OCI-LY3 (cell line): ENCODE results near the gene MAD1L1.

Experiments used
- H2AFZ ChIP-seq: fragments of 200-600, 300-600 bp; shearing (Covaris generic); 2 replicates; pipeline ENCODE4 v1.6.0; 2014; ENCODE audit warnings: antibody characterized with exemption, low read depth, low read length
- H3K27ac ChIP-seq: fragments of 200-600, 300-600 bp; sonication (generic); 2 replicates; pipeline ENCODE4 v1.5.1; 2014; ENCODE audit warnings: mild to moderate bottlenecking, low read length, moderate library complexity, mixed read lengths
- H3K27me3 ChIP-seq: fragments of 200-600, 300-600 bp; sonication (generic); 2 replicates; pipeline ENCODE4 v1.6.1; 2014; ENCODE audit warnings: low read depth, low read length, mixed read lengths
- H3K36me3 ChIP-seq: fragments of 200-600, 300-600 bp; sonication (generic); replicated peaks from 2 replicates; pipeline ENCODE3; 2014; ENCODE audit warnings: low read depth, low read length, mixed read lengths
- H3K4me1 ChIP-seq: fragments of 300-600, 200-600 bp; sonication (generic); 2 replicates; pipeline ENCODE4 v1.6.1; 2014; ENCODE audit warnings: low read length, mixed read lengths
- H3K4me2 ChIP-seq: fragments of 200-600, 300-600 bp; sonication (generic); 2 replicates; pipeline ENCODE4 v1.6.1; 2014; ENCODE audit warnings: low read length, mixed read lengths
- H3K4me3 ChIP-seq: fragments of 300-600, 200-600 bp; sonication (generic); 2 replicates; pipeline ENCODE4 v1.5.1; 2014; ENCODE audit warnings: antibody characterized with exemption, mild to moderate bottlenecking, low read length, moderate library complexity
- H3K79me2 ChIP-seq: fragments of 300-600, 200-600 bp; shearing (Covaris generic); 2 replicates; pipeline ENCODE4 v1.6.1; 2014; ENCODE audit warnings: mild to moderate bottlenecking, low read length, mixed read lengths
- H3K9ac ChIP-seq: fragments of 300-600, 200-600 bp; shearing (Covaris generic); 2 replicates; pipeline ENCODE4 v1.6.0; 2014; ENCODE audit warnings: mild to moderate bottlenecking, low read length, moderate library complexity
- H3K9me3 ChIP-seq: fragments of 200-600, 300-600 bp; shearing (Covaris generic); 2 replicates; pipeline ENCODE4 v1.6.1; 2014; ENCODE audit warnings: low read length, mixed read lengths; ENCODE audit not compliant: insufficient read depth
- H4K20me1 ChIP-seq: fragments of 200-600, 300-600 bp; sonication (generic); 2 replicates; pipeline ENCODE4 v1.6.1; 2016; ENCODE audit warnings: low read length, mixed read lengths; ENCODE audit not compliant: insufficient read depth
- CTCF ChIP-seq: fragments of 200-600, 300-600 bp; sonication (generic); IDR thresholded peaks from 2 replicates; pipeline ENCODE4 v1.5.1; 2014; ENCODE audit warnings: antibody characterized with exemption, low read length, low read depth
- EZH2phosphoT487 ChIP-seq: fragments of 200-600 bp; shearing (Covaris generic); IDR thresholded peaks from 2 replicates; pipeline ENCODE4 v1.6.1; 2018; ENCODE audit warnings: antibody characterized with exemption, mixed run types, low read depth

Gene MAD1L1

DNA sequence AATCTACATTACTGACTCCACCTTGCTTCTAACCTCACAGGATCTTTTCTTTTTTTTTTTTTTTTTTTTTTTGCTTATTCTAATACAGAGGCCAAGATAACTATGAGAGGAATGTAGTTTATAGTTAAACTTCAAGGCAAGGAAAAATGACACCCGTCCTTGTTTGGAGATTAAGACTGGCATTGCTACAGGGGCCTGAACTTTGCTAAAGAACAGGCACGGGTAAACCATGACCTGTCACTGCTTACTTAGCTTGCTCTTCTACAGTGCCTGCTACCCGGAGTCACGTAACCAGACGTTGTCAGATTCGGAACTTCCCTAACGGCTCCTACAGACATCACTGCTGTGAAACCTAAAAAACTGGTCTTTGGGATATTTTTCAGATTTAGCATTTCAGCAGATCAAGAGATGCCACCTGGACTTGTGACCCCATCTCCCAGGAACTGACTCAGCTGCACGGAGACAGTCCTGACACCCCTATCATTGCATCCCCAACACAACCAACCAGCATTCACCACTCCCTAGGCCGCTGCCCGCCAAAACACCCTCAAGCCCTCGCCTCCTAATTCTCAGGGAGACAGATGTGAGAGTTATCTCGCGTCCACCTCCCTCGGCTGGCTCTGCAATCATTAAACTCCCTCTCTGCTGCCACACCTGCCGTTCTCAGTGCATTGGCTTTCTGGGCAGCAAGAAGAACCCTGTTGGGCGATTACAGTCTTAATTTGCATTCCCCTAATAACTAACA lies 27.5 kb downstream of the MAD1L1 start:
- Histone ChIP-seq H3K36me3 (peaks cover 7% of the 10 kb centered on the region), H3K9ac (no peak overlapping the region), H3K27ac (no peak overlapping the region), H3K4me3 (no peak overlapping the region), H2AFZ (no peak overlapping the region), H3K9me3 (no peaks in the 10 kb centered on the region), H3K27me3 (no peaks in the 10 kb centered on the region), H3K79me2 (no peaks in the 10 kb centered on the region), H3K4me2 (no peak overlapping the region), H3K4me1 (peaks cover 6% of the 10 kb centered on the region; the same call in 1 of the 2 replicates), H4K20me1 (no peaks in the 10 kb centered on the region)
- TF ChIP-seq EZH2phosphoT487: no peak
- TF ChIP-seq CTCF: no peak

GRCh38 chr7:2204446-2204845 lies 28.3 kb downstream of the MAD1L1 start:
- no peak for TF ChIP-seq EZH2phosphoT487
- no peak for TF ChIP-seq CTCF
- H3K4me1 ChIP-seq: peaks cover 6% of the 10 kb centered on the region; the same call in 1 of the 2 replicates

GRCh38 chr7:2203766-2204300 lies 28.9 kb downstream of the MAD1L1 start:
- Histone ChIP-seq H3K36me3 (peaks cover 8% of the 10 kb centered on the region), H3K9me3 (no peaks in the 10 kb centered on the region), H3K79me2 (no peaks in the 10 kb centered on the region), H3K4me2 (no peak overlapping the region), H3K4me1 (peaks cover 6% of the 10 kb centered on the region; the same call in 1 of the 2 replicates), H3K27ac (no peak overlapping the region), H3K4me3 (no peak overlapping the region), H4K20me1 (no peaks in the 10 kb centered on the region), H3K27me3 (no peaks in the 10 kb centered on the region), H3K9ac (no peak overlapping the region), H2AFZ (no peak overlapping the region)
- TF ChIP-seq EZH2phosphoT487 (no peak), CTCF (no peak)

More at GRCh38 chr7:2204446-2204845, 28.3 kb downstream of the MAD1L1 start:
- Histone ChIP-seq H3K9ac (no peak overlapping the region), H3K36me3 (peaks cover 8% of the 10 kb centered on the region), H3K4me2 (no peak overlapping the region), H4K20me1 (no peaks in the 10 kb centered on the region), H3K27ac (no peak overlapping the region), H2AFZ (no peak overlapping the region), H3K79me2 (no peaks in the 10 kb centered on the region), H3K9me3 (no peaks in the 10 kb centered on the region), H3K27me3 (no peaks in the 10 kb centered on the region), H3K4me3 (no peak overlapping the region)

GRCh38 chr7:2202901-2203765 lies 29.6 kb downstream of the MAD1L1 start:
- H3K79me2 ChIP-seq: no peaks in the 10 kb centered on the region
- H3K4me3 ChIP-seq: no peak overlapping the region
- no peak overlapping the region for H2AFZ ChIP-seq
- H3K36me3 ChIP-seq: peaks cover 5% of the 10 kb centered on the region
- no peak overlapping the region for H3K27ac ChIP-seq
- TF ChIP-seq EZH2phosphoT487 (no peak), CTCF (no peak)
- H3K4me2 ChIP-seq: no peak overlapping the region
- H3K27me3 ChIP-seq: no peaks in the 10 kb centered on the region
- H4K20me1 ChIP-seq: no peaks in the 10 kb centered on the region
- peaks cover 6% of the 10 kb centered on the region; the same call in 1 of the 2 replicates for H3K4me1 ChIP-seq
- H3K9ac ChIP-seq: no peak overlapping the region
- H3K9me3 ChIP-seq: no peaks in the 10 kb centered on the region
